NCI-H524 (cell line): Measurements from ENCODE around the gene TSSK6.

ENCODE experiments used
- DNase-seq, 2 experiments: peaks; one replicate each; lab custom pipeline; 2025; lab: John Stamatoyannopoulos, UW

Gene TSSK6

GRCh38 chr19:19514881-19515641 lies at the start of gene TSSK6:
TSSK6 (minus strand) TSS chr19:19515548; CDS start chr19:19515427, 121 bp downstream.
- no peak for DNase-seq

- no peak for DNase-seq
These were observed 48.0 kb upstream of the TSSK6 start for GRCh38 chr19:19563348-19563848.

GRCh38 chr19:19562665-19563347 lies 47.5 kb upstream of the TSSK6 start:
- no peak for DNase-seq

GRCh38 chr19:19561946-19562664 lies 46.8 kb upstream of the TSSK6 start:
- DNase-seq = no peak

GRCh38 chr19:19559931-19560330 lies 44.6 kb upstream of the TSSK6 start:
- DNase-seq = no peak

- no peak for DNase-seq
These were observed 43.3 kb upstream of the TSSK6 start for GRCh38 chr19:19558636-19559035.

- DNase-seq = no peak
These were observed 42.7 kb upstream of the TSSK6 start for GRCh38 chr19:19558055-19558454.

- peak; percentile 18 to 23 for DNase-seq
These were observed 39.0 kb upstream of the TSSK6 start for GRCh38 chr19:19554074-19555023.

- DNase-seq = no peak
These were observed 38.3 kb upstream of the TSSK6 start for GRCh38 chr19:19553670-19554069.

- DNase-seq = peak in 1 of 2 experiments; percentile 30
These were observed 37.5 kb upstream of the TSSK6 start for GRCh38 chr19:19552798-19553197.

GRCh38 chr19:19551853-19552192 lies 36.5 kb upstream of the TSSK6 start:
- no peak for DNase-seq

- no peak for DNase-seq
These were observed 35.9 kb upstream of the TSSK6 start for GRCh38 chr19:19550972-19551852.

GRCh38 chr19:19550485-19550929 lies 35.2 kb upstream of the TSSK6 start:
- no peak for DNase-seq

GRCh38 chr19:19549804-19550464 lies 34.6 kb upstream of the TSSK6 start:
- no peak for DNase-seq

- no peak for DNase-seq
These were observed 33.8 kb upstream of the TSSK6 start for GRCh38 chr19:19548915-19549759.

GRCh38 chr19:19547674-19548336 lies 32.5 kb upstream of the TSSK6 start:
- no peak for DNase-seq

GRCh38 chr19:19546751-19547162 lies 31.4 kb upstream of the TSSK6 start:
- DNase-seq = no peak

- DNase-seq = no peak
These were observed 30.4 kb upstream of the TSSK6 start for GRCh38 chr19:19545707-19546106.
